SK-N-SH (cell line): ENCODE results near the gene RPS27A.
"Not testable (repeated sequence)": the region's sequence is repeated elsewhere in the genome, so short reads cannot be mapped to it uniquely, and the experiment has no call there.

Source experiments
- EP300 ChIP-seq, 2 experiments: IDR thresholded peaks; 2 replicates each; pipeline versions ENCODE4 v1.4.0 to v1.6.1; 2012; ENCODE audit warnings: borderline replicate concordance in 1 of 2, low read depth in 1 of 2, low read length in 1 of 2
- JUND ChIP-seq: IDR thresholded peaks from 2 replicates; pipeline ENCODE4 v1.4.0; 2012
- NRF1 ChIP-seq: IDR thresholded peaks from 2 replicates; pipeline ENCODE4 v1.6.1; 2012; ENCODE audit warnings: low read depth, mild to moderate bottlenecking, low read length
- POLR2AphosphoS5 ChIP-seq: IDR thresholded peaks from 2 replicates; pipeline ENCODE4 v1.6.1; 2012; ENCODE audit warnings: low read depth, low read length
- SIN3A ChIP-seq: IDR thresholded peaks from 2 replicates; pipeline ENCODE4 v1.6.1; 2012; ENCODE audit warnings: low read depth, mild to moderate bottlenecking, low read length, moderate library complexity, borderline replicate concordance
- TEAD4 ChIP-seq: IDR thresholded peaks from 2 replicates; pipeline ENCODE4 v1.4.0; 2012; ENCODE audit warnings: mild to moderate bottlenecking, borderline replicate concordance; ENCODE audit not compliant: insufficient read depth
- TF ChIP-seq, protein P1 (sequence below): fragments of 200-600 bp; sonication (generic); IDR thresholded peaks from 2 replicates; pipeline ENCODE4 v1.6.1; 2017; ENCODE audit warnings: antibody characterized with exemption, mild to moderate bottlenecking, moderate library complexity
- TF ChIP-seq, protein P2 (sequence below): IDR thresholded peaks from 2 replicates; pipeline ENCODE4 v1.4.0; 2012; ENCODE audit warnings: low read depth
- TF ChIP-seq, protein P3 (sequence below): fragments of 150-350 bp; IDR thresholded peaks from 2 replicates; pipeline ENCODE4 v1.6.1; 2016; ENCODE audit warnings: mild to moderate bottlenecking, low read depth, low read length
- TF ChIP-seq, protein P4 (sequence below): IDR thresholded peaks from 2 replicates; pipeline ENCODE4 v1.4.0; 2012; ENCODE audit warnings: low read depth, borderline replicate concordance
- TF ChIP-seq, protein P5 (sequence below): fragments of 150-350 bp; IDR thresholded peaks from 2 replicates; pipeline ENCODE4 v1.6.1; 2017; ENCODE audit warnings: antibody characterized with exemption, low read length, low read depth, borderline replicate concordance

DNA sequence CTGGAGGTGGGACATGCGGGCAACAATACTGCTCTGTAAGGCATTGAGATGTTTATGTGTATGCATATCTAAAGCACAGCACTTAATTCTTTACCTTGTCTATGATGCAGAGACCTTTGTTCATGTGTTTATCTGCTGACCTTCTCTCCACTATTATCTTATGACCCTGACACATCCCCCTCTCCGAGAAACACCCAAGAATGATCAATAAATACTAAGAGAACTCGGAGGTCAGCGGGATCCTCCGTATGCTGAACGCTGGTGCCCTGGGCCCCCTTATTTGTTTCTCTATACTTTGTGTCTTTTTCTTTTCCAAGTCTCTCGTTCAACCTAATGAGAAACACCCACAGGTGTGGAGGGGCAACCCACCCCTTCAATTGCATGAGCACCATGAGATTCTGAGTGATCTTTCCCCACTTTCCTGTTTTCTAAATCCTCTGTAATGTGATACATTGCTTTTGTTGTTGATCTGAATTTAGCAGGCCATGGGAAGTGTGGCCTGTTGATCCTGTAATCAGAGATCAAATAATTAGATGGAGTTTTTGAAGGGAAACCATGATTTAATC is 47.5 kb downstream of the RPS27A start:
- not testable (repeated sequence) for TF ChIP-seq JUND; EP300 (IDR thresholded peaks at IDR 0.05; ENCODE audit: borderline replicate concordance in 1 of 2, low read depth in 1 of 2, low read length in 1 of 2); TEAD4; POLR2AphosphoS5; SIN3A; NRF1
- TF ChIP-seq, protein P1, sequence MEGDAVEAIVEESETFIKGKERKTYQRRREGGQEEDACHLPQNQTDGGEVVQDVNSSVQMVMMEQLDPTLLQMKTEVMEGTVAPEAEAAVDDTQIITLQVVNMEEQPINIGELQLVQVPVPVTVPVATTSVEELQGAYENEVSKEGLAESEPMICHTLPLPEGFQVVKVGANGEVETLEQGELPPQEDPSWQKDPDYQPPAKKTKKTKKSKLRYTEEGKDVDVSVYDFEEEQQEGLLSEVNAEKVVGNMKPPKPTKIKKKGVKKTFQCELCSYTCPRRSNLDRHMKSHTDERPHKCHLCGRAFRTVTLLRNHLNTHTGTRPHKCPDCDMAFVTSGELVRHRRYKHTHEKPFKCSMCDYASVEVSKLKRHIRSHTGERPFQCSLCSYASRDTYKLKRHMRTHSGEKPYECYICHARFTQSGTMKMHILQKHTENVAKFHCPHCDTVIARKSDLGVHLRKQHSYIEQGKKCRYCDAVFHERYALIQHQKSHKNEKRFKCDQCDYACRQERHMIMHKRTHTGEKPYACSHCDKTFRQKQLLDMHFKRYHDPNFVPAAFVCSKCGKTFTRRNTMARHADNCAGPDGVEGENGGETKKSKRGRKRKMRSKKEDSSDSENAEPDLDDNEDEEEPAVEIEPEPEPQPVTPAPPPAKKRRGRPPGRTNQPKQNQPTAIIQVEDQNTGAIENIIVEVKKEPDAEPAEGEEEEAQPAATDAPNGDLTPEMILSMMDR, result not testable (repeated sequence)
- TF ChIP-seq, protein P2, sequence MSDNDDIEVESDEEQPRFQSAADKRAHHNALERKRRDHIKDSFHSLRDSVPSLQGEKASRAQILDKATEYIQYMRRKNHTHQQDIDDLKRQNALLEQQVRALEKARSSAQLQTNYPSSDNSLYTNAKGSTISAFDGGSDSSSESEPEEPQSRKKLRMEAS, result not testable (repeated sequence)
- TF ChIP-seq, protein P3, sequence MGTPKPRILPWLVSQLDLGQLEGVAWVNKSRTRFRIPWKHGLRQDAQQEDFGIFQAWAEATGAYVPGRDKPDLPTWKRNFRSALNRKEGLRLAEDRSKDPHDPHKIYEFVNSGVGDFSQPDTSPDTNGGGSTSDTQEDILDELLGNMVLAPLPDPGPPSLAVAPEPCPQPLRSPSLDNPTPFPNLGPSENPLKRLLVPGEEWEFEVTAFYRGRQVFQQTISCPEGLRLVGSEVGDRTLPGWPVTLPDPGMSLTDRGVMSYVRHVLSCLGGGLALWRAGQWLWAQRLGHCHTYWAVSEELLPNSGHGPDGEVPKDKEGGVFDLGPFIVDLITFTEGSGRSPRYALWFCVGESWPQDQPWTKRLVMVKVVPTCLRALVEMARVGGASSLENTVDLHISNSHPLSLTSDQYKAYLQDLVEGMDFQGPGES, result not testable (repeated sequence)
- TF ChIP-seq, protein P4, sequence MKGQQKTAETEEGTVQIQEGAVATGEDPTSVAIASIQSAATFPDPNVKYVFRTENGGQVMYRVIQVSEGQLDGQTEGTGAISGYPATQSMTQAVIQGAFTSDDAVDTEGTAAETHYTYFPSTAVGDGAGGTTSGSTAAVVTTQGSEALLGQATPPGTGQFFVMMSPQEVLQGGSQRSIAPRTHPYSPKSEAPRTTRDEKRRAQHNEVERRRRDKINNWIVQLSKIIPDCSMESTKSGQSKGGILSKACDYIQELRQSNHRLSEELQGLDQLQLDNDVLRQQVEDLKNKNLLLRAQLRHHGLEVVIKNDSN, result not testable (repeated sequence)
- TF ChIP-seq, protein P5, sequence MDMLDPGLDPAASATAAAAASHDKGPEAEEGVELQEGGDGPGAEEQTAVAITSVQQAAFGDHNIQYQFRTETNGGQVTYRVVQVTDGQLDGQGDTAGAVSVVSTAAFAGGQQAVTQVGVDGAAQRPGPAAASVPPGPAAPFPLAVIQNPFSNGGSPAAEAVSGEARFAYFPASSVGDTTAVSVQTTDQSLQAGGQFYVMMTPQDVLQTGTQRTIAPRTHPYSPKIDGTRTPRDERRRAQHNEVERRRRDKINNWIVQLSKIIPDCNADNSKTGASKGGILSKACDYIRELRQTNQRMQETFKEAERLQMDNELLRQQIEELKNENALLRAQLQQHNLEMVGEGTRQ, result not testable (repeated sequence)
